Thoracic aorta (tissue), 2 donors: ENCODE results near the gene FBXO8. TPM values are rescaled to one million over a fixed set of nuclear protein-coding genes. Genes with fewer than 3 reads are reported as not detected.
A peak's percentile ranks its signal among the peaks of the same experiment; 100 is the strongest.

Experiments
- ATAC-seq: fragments of 150-250 bp; one replicate; pipeline ENCODE4 v1.8.0; 2017; ENCODE audit warnings: low read depth; ENCODE audit not compliant: insufficient number of reproducible peaks, low FRiP score
- DNase-seq: peaks from one replicate; pipeline ENCODE4 v3.0.0-alpha.2; 2020; ENCODE audit warnings: low spot score
- H3K27ac ChIP-seq, 2 donors: fragments of 200-600 bp; sonication (generic); 1 replicate in 1 of 2; 2 replicates in 1 of 2; pipeline ENCODE4 v1.5.1; 2016; ENCODE audit warnings: mild to moderate bottlenecking in 2 of 2, moderate library complexity in 2 of 2
- H3K27me3 ChIP-seq: fragments of 200-600 bp; sonication (generic); replicated peaks from 2 replicates; pipeline ENCODE4 v1.6.0; 2016; ENCODE audit warnings: mild to moderate bottlenecking; ENCODE audit not compliant: insufficient read depth
- H3K36me3 ChIP-seq: fragments of 200-600 bp; sonication (generic); one replicate; pipeline ENCODE4 v1.5.1; 2016
- H3K4me1 ChIP-seq, 2 donors: fragments of 200-600 bp; sonication (generic); 1 replicate in 1 of 2; 2 replicates in 1 of 2; pipeline versions ENCODE4 v1.5.1 to v1.6.0; 2016; ENCODE audit warnings: low read depth in 2 of 2, mild to moderate bottlenecking in 1 of 2; ENCODE audit not compliant: control insufficient read depth in 1 of 2
- H3K4me3 ChIP-seq: fragments of 200-600 bp; sonication (generic); 2 replicates; pipeline ENCODE4 v1.5.1; 2016; ENCODE audit warnings: mild to moderate bottlenecking
- H3K9me3 ChIP-seq: fragments of 200-600 bp; sonication (generic); 2 replicates; pipeline ENCODE4 v1.5.1; 2016
- CTCF ChIP-seq: fragments of 200-600 bp; sonication (generic); IDR thresholded peaks from one replicate; pipeline ENCODE4 v1.5.1; 2019; ENCODE audit warnings: antibody characterized with exemption
- total RNA-seq, 2 donors: library from RNA; depleted of rRNA; stranded (reverse); fragments of >200 nt; gene quantifications; one replicate each; pipeline versions ENCODE4 v1.1.0 to v1.2.3, GENCODE V29; 2016

FBXO8 gene
- total RNA-seq, 2 donors from 2014 or later, result 19.6 to 25.5 TPM

- no peak overlapping the region for H3K4me3 ChIP-seq
- DNase-seq, result no peak
- no peaks in the 10 kb centered on the region for H3K9me3 ChIP-seq
- no peak overlapping the region for H3K27ac ChIP-seq
- no peak for ATAC-seq
- peaks cover 17 to 36% of the 10 kb centered on the region in 2 donors for H3K4me1 ChIP-seq
- TF ChIP-seq CTCF, result no peak
- H3K36me3 ChIP-seq, result no peaks in the 10 kb centered on the region
- H3K27me3 ChIP-seq, result peaks cover 14% of the 10 kb centered on the region
These were observed 67.3 kb downstream of the FBXO8 start for GRCh38 chr4:174215961-174216680.

- no peak for DNase-seq
- no peak for ATAC-seq
- no peak for TF ChIP-seq CTCF
- Histone ChIP-seq H3K27me3 (peaks cover 14% of the 10 kb centered on the region), H3K9me3 (no peaks in the 10 kb centered on the region), H3K4me1 (peaks cover 17 to 36% of the 10 kb centered on the region in 2 donors), H3K4me3 (no peak overlapping the region), H3K27ac (no peak overlapping the region), H3K36me3 (no peaks in the 10 kb centered on the region)
These were observed 68.4 kb downstream of the FBXO8 start for GRCh38 chr4:174215057-174215456.

- peaks cover 17 to 36% of the 10 kb centered on the region in 2 donors for H3K4me1 ChIP-seq
- peak overlapping the region in 1 of 2 donors; percentile 26 for H3K27ac ChIP-seq
- ATAC-seq, result no peak
- peaks cover 14% of the 10 kb centered on the region for H3K27me3 ChIP-seq
- DNase-seq, result no peak
- H3K36me3 ChIP-seq, result no peaks in the 10 kb centered on the region
- H3K9me3 ChIP-seq, result no peaks in the 10 kb centered on the region
- H3K4me3 ChIP-seq, result peak overlapping the region; percentile 62
- TF ChIP-seq CTCF, result no peak
These were observed 69.2 kb downstream of the FBXO8 start for GRCh38 chr4:174214101-174214878.

GRCh38 chr4:174213731-174214100 is 69.8 kb downstream of the FBXO8 start:
- Histone ChIP-seq H3K9me3 (no peaks in the 10 kb centered on the region), H3K27ac (peak overlapping the region in 1 of 2 donors; percentile 26), H3K36me3 (no peaks in the 10 kb centered on the region), H3K27me3 (peaks cover 14% of the 10 kb centered on the region), H3K4me3 (peak overlapping the region; percentile 62), H3K4me1 (peaks cover 17 to 36% of the 10 kb centered on the region in 2 donors)
- DNase-seq (no peak), ATAC-seq (no peak)
- no peak for TF ChIP-seq CTCF

- Histone ChIP-seq H3K9me3 (no peaks in the 10 kb centered on the region), H3K4me3 (no peak overlapping the region), H3K27me3 (peaks cover 9% of the 10 kb centered on the region), H3K27ac (no peak overlapping the region), H3K36me3 (no peaks in the 10 kb centered on the region), H3K4me1 (peaks cover 8 to 20% of the 10 kb centered on the region in 2 donors)
- DNase-seq (no peak), ATAC-seq (no peak)
- TF ChIP-seq CTCF, result no peak
These were observed 71.4 kb downstream of the FBXO8 start for GRCh38 chr4:174212061-174212460.
